T47D (cell line): ENCODE measurements around the gene STAG2.

ENCODE experiments used
- DNase-seq, 2 experiments: peaks; one replicate each; pipeline versions ENCODE4 v3.0.0 to v3.0.0-alpha.2; 2011 to 2012; ENCODE audit warnings: low read depth in 1 of 2, low spot score in 1 of 2
- JUND ChIP-seq: IDR thresholded peaks from 2 replicates; pipeline ENCODE4 v1.6.1; 2012; ENCODE audit warnings: low read depth
- in situ Hi-C: cut with HindIII; loops from 2 replicates; pipeline ENCODE4 v1.10.0; 2016; ENCODE audit warnings: low sequenced_read_pairs, low pct_unique_long_range_greater_than_20kb

The STAG2 gene

DNA sequence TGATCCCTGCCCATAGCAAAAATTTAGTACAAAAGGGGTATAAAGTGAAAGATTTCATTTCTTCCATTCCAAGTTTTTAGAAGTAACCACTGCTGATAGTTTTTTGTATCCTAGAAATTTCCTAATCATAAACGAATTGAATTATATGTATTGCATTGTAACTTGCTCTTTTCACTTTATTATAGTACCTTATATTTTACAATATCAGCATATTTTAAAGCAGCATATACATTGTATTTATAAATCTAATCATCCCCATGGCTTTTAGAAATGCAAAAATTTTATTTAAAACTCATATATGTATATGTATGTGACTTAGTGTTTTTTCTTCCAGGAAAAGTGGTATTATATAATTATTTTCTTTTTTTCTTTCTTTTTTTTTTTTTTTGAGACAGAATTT is 27.7 kb downstream of the STAG2 start:
- in situ Hi-C loops = no loop called here
- DNase-seq = no peak
- TF ChIP-seq JUND = no peak

DNA sequence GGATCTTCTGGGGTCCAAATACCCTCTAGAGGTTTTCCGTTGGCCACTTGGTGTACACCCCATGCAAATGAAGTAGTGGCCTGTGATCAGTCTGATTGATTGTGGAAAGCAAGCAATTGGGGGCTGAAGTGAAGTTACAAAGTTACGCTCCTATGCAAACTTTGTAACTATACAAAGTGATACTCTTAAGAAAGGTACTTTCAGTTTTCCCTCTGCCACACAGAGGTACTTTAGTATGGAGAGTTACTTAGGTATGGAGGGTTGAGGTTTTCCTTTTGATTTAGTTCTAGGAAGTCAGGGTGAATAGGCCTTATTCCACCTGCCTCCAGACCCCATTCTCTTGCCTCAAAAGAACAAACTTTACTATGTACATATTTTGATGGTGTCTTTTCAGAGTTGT is 28.7 kb downstream of the STAG2 start:
- no peak for DNase-seq
- in situ Hi-C loops = no loop called here
- TF ChIP-seq JUND = no peak

DNA sequence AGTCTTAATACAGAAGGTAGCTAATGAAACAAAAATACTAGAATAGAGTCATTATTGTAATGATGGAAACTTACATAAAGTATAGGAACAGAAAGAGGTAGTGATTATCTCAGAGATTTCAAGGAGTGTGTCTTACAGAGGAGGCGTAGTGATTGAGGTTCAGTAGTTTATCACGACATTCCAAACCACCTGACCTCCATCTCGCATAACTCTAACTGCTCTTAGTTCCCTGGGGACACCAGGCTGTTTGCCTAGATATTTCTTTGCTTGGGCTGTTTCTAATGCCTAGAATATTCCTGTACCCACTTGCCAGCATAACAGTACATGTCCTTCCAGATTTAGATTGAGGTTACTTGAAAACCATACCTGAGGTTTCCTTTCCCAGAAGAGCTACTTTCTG is 29.1 kb downstream of the STAG2 start:
- no peak for TF ChIP-seq JUND
- in situ Hi-C loops = no loop called here
- no peak for DNase-seq

DNA sequence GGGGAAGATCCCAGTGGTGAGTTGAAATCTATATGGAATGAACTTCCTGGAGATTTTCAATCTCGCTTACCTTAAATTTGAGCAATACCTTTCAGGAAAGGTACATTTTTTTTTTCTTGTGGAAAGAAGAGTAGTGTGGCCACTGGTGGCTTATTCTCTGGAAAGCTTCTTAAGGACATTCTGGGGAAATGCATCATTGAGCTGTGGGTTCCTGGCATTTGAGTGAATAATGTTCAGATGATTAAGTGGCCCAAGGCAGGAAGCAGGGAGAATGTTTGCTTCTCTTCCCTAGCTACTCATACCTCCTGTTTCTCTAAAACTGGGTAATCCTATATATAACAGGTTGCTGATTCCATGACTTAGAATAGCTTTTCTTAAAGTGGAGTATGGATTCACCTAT is 31.8 kb downstream of the STAG2 start:
- DNase-seq = no peak
- in situ Hi-C loops = no loop called here
- no peak for TF ChIP-seq JUND

DNA sequence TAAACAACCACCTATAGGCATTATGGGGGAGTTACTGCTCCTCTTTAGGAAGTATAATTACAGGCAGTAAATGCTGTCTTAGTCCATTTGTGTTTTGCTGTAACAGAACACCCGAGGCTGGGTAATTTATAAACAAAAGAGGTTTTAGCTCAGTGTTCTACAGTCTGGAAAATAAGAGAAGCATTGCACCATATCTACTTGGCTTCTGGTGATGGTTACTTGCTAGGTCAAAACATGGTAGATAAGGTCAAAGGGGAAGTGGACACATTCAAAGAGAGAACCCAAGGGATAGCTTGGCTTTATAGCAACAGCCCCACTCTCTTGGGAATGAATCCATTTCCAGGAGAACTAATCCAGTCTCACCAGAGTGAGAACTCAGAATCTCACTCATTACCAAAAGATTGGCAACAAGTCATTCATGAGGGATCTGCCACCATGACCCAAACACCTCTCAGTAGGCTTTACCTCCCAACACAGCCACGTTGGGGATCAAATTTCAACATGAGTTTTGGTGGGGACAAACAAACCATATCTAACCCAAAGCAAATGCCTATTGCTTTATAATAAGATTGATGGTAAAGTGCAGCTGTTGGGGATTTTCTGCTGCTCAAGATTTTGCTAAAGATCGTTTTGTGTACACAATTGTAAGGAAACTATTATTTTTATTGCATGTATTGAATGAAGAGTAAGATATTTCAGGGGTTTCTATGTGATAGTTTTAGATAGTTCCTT is 32.6 kb downstream of the STAG2 start:
- DNase-seq = no peak
- TF ChIP-seq JUND = no peak
- in situ Hi-C loops = no loop called here

DNA sequence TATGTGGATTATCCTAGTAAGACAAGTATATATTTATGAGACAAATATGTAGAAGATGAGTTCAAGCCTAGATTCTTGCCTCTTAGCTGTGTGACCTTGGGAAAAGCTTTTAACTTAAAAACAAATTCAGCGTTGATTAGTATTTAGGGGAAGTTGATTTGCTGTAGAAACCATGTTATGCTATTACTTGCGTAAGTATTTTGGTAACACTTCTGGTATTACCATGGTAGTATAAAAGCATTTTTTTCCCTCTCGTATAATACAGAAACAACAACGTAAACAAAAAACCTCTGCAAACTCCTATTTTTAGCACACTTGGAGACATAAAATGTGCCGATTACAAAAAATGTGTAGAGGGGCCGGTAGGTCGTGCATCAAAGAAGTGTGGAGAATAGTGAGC is 33.2 kb downstream of the STAG2 start:
- in situ Hi-C loops = no loop called here
- DNase-seq = no peak
- TF ChIP-seq JUND = no peak

DNA sequence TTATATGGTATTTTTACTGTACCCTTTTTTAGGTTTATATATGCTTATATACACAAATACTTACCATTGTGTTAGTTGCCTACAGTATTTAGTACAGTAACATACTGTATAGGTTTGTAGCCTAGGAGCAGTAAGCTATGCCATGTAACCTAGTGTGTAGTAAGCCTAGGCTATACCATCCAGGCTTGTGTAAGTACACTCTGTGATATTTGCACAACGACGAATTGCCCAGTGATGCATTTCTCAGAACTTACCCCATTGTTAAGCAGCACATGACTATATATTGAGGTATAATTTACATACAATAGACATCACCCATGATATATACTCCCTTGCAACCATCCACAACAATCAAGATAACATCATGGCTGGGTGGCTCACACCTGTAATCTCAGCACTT is 40.1 kb downstream of the STAG2 start:
- in situ Hi-C loops = no loop called here
- no peak for DNase-seq
- TF ChIP-seq JUND = no peak

DNA sequence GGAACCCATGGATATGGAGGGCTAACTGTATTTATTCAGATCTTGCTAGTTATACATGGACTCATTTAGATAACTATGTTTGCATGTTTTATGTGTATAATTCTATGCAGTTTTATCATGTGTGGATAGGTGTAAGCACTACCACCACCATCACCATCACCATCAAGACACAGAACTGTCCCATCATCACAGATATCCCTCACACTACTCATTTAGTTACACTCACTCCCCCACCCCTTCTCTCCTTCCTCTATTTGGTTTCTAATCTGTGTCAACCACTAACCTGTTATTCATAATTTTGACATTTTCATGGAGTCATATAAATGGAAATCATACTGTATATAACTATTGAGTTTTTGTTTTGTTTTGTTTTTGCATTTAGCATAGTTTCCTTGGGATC is 43.7 kb downstream of the STAG2 start:
- in situ Hi-C loops = no loop called here
- no peak for TF ChIP-seq JUND
- no peak for DNase-seq

DNA sequence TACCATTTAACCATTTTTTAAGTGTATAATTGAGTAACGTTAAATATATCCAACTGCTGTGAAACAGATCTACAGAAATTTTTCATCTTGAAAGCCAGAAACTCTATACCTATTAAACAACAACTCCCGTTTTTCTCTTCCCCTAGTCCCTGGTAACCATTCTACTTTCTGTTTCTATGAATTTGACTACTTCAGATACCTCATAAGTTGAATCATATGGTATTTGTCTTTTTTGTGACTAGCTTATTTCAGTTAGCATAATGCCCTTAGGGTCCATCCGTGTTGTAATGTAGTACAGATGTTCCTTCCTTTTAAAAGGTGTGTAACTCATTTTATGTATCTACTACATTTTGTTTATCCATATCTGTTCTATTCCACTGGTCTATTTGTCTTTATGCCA is 48.7 kb downstream of the STAG2 start:
- in situ Hi-C loops = no loop called here
- DNase-seq = no peak
- TF ChIP-seq JUND = no peak

DNA sequence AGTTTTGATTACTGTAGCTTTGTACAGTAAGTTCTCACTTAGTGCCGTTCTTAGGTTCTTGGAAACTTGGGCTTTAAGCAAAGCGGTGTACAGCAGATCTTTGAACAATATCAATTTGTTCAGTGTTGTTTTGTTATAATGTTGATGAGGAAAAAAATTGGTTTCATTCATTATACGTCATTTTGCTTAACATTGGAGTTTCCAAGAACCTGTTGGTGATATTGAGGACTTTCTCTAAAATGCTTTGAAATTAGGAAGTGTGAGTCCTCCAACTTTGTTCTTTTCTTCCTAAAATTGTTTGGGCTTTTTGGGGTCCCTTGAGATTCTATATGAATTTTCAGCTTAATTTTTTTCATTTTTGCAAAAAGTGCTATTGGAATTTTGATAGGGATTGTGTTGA is 49.1 kb downstream of the STAG2 start:
- in situ Hi-C loops = no loop called here

DNA sequence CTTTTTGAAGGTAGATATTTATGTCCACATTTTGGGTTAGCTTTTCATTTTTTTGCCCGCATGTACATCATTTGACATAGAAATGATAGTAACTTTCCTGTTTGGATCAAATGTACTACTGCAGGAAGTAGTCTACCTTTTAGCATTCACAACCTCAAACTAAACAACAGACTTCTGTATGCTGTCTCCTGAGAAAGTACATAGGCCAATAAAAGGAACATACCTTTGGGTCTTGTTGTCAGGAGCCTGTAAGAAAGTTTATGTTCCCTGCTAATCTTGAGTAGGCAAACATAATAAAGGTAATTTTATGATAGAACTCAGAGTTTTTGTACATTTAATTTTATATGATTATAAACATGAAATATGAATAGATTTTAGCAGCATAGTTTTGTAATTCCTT is 54.2 kb downstream of the STAG2 start:
- DNase-seq = no peak
- in situ Hi-C loops = no loop called here
- TF ChIP-seq JUND = no peak

More for the DNA sequence above, 49.1 kb downstream of the STAG2 start:
- no peak for DNase-seq
- TF ChIP-seq JUND = no peak

DNA sequence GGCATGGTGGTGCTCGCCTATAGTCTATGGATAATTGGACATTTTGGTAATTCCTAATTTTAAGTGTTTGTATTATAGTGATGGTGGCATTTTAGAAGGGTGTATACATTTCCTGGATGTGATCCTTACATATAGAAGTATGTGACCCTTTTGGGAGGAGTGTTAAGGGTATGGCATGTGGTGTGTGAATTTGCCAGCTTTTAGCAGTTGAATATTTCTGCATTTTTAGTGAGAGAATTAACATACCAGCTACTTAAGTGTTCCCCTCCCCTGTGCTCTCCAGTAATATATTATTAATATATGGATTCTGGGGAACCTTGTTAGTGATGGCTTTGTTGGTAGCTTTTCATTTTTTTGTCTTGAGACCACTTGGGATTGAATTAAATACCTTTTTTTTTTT is 55.3 kb downstream of the STAG2 start:
- in situ Hi-C loops = no loop called here
- no peak for TF ChIP-seq JUND
- DNase-seq = no peak

DNA sequence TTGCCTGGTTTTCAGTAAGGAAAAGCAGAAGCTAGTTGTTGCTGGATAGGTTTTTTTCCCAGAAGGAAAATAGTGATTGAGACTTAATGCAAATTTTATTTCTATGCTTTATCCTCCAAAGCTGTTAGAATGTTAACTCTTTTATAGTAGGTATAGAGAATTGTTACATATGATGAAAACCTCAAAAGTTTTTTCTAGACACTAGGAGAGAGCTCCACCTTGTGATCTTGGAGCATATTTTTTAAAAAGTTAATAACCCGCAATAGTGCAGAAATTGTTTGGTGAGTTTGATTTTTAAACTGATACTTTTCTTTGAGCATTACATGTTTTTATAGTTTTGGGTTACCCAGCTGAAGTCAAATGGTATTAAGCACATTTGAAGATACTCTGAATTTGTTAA is 56.5 kb downstream of the STAG2 start:
- in situ Hi-C loops = no loop called here
- TF ChIP-seq JUND = no peak
- DNase-seq = peak in 1 of 2 experiments; percentile 7

DNA sequence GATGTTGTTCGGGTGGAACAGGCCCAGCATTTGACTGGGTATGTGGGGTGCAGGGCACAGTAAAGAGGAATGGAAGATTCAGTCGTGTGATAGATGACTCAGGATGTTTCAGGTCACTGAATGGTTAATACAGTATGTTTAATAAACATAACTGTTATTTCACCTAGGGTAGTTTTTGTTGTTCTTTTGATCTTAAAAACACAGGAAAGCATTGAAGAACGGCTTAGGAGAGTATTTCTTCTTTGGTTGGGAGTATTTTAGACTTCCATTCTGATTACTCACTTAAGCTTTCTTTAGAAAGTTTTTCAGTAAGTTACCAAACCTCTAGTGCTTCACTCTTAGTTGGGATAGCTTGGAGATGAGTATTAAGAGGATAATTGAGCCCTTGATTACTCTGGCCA is 62.3 kb downstream of the STAG2 start:
- in situ Hi-C loops = no loop called here
- no peak for DNase-seq
- no peak for TF ChIP-seq JUND
